Stimulated activated CD8-positive, alpha-beta memory T cell treated with anti-CD3 and anti-CD28 coated beads, Interleukin-4, amount 100 ng/mL, for 1 hour (primary cell): ENCODE measurements around the gene LRRFIP2.
"Not testable (repeated sequence)": the region's sequence is repeated elsewhere in the genome, so short reads cannot be mapped to it uniquely, and the experiment has no call there.

ENCODE experiments used
- DNase-seq, 2 donors: peaks; one replicate each; pipeline ENCODE4 v3.0.0-alpha.2; 2020; ENCODE audit warnings: low read depth in 2 of 2, low spot score in 1 of 2

The LRRFIP2 gene

DNA sequence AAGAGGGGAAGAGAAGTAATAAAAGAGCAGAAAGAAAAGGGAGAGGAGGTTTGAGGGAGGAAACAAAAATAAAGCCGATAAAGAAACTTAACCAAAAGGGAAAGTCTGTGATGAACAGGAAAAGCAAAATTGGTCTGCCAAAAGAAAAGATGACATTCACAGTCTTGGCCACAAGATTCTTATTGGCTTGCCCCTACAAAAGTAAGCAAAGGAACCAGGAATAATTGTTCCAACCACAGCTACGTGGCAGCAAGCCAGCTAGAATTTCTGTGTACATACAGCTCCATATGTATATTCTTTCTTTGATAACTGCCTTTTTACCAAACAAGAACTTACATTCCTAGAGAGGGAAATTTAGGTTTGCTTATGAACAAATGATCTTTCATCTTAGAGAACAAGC, 101.5 kb downstream of the LRRFIP2 start:
- no peak for DNase-seq

DNA sequence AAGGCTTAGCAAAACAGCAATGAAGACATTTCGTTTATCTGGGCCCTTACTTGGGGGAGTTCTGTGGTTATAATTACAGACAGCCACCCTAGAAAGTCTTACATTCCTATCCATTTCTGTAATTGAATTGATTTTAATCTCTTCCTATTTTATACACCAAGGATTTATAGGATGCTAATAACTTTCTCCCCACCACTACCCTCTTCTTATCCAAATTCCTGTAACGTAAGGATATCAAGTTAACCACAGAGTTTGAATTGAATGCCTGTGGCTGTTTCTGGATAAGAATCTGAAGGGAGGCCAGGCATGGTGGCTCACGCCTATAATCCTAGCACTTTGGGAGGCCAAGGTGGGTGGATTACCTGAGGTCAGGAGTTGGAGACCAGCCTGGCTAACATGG, 102.5 kb downstream of the LRRFIP2 start:
- no peak for DNase-seq

DNA sequence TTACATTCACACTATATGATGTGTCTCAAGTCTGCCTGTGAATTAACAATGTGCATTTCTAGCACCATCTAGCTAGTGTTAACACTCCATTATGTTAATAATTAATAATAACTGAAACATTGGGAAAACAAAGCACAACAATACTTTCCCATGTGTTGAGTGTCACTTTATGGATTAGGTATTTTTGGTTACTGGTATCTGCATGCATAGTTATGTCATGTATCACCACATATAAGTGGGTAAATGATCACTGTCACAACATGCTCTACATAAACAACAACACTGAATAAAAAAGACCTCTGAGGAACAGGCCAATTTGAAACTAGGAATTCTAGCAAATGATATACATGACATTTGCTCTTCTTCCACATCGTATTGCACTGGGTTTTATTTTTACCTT, 106.4 kb downstream of the LRRFIP2 start:
- no peak for DNase-seq

DNA sequence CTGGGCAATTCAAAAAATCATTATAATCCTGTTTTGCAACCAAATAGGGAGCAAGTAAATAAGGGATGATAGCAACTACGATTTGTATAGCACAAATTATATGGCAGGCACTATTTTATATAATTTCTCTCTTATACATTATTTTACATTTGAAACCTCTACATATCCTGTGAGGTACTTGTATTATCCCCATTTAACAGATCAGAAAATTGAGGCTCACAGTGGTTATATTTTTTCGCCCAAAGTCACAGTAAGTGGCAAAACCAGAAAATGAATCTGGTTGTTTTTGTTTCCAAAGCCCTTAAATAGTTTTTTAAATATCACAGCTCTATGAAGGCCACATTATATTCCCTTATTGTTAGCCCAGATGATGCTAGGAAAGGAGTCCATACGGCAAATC, 106.8 kb downstream of the LRRFIP2 start:
- no peak for DNase-seq

DNA sequence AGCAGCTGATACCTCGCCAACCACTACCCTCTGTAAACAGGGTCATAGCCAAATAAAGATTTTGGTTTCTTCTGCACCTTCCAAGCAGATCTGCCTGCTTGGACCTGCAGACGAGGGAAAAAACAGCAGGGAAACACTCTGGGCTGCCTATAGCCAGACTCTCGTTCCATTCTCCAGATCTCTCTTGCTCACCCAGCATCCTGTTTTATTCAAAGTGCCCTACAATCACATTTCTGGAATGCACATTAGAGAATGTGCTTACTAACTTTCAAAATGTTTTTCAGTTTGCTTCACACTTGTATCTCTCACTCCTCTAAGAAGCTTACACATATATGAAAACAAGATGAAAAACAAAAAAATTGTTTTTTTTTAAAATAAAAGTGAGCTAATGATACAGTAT, 109.6 kb downstream of the LRRFIP2 start:
- no peak for DNase-seq

DNA sequence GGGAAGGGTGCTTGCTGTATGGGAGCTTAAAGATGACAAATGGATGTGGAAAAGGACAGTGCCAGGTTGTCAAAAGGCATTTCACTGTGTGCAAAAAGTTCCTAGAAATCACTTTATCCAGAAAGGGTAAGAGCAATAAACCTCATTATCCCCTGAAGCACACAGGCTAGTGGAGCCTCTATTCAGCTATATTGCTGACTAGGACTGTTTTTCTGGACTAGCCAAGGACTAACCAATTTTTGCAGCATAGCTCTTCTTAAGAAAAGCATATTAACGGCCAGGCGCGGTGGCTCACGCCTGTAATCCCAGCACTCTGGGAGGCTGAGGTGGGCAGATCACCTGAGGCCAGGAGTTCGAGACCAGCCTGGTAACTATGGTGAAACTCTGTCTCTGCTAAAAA, 116.3 kb downstream of the LRRFIP2 start:
- DNase-seq = no peak

DNA sequence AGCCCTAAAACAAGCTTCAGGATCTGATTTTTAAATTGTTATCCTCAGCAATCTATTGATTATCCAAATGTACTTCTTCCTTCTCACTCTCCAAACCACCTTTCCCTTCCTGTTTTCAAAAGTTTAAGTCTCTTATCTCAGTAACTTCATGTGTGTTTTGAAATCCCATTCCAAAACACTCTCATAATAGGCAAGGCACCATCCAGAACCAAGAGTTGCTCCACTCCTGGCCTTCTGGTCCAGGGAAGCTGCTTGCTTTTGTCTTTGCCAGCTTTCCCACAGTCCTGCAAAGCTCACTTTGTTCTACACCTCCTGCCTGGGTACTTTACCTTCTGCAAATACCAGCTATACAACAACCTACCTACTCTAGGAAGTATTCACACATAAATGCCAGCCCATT, 117.6 kb downstream of the LRRFIP2 start:
- DNase-seq = no peak

DNA sequence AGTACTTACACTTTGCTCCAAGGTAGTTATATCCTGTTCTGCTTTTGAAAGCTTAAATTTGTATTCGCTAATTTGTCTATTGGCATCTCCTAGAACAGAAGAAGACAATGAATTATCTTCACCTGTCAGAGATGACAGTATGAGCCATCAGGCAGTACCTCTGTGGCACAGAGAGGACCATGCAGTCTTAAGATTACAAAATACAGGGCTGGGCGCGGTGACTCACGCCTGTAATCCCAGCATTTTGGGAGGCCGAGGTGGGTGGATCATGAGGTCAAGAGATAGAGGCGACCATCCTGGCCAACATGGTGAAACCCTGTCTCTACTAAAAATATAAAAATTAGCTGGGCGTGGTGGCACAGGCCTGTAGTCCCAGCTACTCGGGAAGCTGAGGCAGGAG, 119.3 kb downstream of the LRRFIP2 start:
- DNase-seq = not testable (repeated sequence)

DNA sequence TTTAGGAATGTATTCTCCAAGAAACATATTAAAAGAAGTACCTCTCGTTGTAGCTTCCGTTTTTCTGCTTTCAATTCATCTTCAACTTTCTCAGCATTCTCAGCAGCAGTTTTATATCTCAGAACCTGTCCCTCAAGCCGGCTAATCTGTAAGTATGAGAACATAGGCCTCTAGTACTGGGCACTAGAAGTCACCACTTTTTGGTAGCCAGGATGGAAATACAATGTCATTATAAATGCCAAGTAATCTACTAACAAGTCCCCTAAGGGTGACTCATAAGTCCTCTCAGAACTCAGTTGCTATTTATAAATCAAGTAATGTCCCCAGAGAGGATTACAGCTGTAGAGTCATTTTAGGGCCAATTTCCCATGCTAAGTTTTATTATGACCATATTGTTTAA, 120.0 kb downstream of the LRRFIP2 start:
- DNase-seq = no peak

DNA sequence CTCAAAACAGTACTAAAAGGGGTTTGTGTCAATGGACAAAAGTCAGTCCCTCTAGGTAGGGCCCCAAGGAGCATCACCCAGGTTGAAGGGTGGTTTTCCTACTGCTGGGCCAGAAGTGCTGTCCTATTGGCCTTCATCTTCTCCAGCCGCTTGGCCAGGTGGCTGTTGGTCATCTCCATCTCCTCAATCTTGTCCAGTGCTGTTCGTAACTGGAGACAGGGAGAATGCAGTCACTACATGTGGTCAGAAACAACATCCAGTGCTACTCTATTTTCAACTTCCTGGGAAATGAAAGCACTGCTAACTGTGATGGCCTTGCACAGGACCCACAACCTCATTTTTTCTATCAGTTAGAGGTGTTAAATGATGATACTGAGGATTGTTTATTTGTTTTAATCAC, 120.6 kb downstream of the LRRFIP2 start:
- DNase-seq = no peak

DNA sequence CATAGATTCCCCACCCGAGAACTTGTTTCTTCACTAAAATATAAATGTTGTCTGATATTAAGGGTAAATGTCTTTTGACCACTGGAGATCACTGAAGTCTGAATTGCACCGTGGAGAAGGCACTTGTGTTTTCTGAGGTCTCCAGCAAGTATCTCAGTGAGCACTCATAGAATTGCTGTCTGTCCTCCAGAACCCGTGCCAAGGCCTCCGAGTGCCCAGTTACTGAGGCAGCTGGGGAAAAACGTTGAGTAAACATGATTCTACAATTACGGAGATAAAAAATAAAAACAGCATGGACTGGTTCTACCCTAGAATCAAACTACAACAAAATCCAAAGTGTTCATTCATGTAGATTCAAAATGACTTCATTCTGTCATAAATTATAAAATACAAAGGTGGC, 121.0 kb downstream of the LRRFIP2 start:
- DNase-seq = no peak

DNA sequence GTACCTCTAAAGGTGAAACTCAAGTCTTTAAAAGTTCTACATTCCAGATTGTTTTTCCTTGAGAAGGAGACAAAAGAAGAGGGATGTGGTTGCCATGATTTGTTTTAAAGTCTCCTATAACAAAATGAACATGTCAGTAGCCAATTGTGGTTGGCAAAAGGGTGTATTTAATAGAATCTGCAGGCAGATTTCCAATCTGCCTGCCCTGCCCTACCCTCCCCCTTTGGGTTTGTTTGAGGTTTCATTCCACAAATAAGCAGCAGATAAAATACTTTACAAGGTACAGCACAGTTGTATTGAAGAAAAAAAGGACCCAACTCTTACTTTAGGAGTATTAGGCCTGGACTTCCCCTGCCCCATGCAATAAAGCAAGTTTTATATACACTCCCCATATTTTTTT, 121.5 kb downstream of the LRRFIP2 start:
- no peak for DNase-seq

DNA sequence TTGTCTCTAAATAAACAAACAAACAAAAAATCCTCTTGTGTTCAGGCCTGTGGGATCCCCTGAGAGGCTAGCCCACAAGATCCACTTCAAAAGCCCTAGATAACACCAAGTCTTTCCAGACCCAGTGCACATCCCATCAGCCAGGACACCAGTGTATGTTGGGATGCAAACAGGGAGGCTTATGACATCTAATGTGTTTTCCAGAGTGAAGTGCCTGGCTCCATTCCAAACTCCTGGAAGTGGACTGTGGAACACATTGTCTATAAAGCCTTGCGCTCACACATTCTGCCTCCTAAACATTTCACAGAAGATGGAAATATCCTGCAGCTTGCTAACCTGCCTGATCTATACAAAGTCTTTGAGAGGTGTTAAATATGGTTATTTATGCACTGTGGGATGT, 124.1 kb downstream of the LRRFIP2 start:
- no peak for DNase-seq

DNA sequence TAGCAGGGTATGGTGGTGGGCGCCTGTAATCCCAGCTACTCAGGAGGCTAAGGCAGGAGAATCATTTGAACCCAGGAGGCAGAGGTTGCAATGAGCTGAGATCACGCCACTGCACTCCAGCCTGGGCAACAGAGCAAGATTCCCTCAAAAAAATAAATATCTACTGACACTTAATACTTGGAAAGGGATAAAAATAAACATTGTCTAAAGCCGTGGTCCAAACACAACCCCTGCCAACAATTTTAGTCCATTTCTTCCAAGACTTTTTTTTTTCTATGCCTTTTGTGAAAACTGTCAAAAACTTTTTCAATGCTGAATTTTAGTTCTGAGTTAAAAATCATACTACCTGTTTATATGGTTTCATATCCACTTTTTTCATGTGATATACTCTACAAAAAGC, 131.7 kb downstream of the LRRFIP2 start:
- DNase-seq = not testable (repeated sequence)

DNA sequence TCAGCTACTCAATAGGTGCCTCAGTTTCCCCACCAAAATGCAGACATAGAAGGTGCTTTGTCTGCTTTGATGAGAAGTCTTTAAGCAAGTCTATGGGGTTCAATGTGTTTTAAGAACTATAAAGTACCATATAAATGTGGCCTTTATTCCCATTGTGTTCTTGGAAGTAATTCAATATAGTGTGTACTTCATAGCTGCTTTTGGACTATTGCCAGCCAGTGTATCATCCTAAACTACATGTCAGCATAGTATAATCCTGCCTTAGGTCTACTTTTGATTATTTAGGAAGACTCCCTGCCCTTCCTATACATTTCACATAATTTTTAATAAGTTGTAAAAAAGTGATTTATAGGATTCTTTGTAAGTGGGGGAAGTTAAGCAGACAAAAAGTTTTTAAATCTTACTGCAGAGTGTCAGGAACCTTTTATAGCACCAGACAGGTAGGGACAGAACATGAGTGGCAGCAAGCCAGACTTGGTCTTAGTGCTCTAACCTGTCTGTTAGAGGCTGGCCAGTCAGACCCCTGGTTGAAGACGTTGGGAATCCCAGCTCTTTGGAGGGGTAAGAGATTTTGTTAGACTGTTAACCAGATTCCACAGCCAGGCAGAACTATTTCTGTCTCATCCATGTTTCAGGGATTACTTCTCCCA, 132.7 kb downstream of the LRRFIP2 start:
- no peak for DNase-seq

DNA sequence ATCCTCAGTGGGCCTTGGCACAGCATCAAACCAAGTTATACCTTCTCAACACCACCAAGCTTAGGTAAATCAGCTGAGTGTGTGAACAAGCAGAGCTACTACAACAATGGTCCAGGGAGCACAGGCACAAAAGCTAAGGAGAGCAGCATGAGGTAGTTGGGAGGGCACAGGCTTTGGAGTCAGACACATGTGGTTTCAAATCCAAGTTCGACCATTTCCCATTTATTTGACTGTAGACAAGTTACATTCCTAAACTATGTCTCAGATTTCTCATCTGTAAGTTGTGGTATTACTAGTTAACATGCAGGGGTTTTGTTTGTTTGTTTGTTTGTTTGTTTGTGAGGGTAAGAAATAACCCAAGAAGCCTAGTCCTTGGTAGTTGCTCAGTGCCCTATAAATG, 134.2 kb downstream of the LRRFIP2 start:
- DNase-seq = no peak

DNA sequence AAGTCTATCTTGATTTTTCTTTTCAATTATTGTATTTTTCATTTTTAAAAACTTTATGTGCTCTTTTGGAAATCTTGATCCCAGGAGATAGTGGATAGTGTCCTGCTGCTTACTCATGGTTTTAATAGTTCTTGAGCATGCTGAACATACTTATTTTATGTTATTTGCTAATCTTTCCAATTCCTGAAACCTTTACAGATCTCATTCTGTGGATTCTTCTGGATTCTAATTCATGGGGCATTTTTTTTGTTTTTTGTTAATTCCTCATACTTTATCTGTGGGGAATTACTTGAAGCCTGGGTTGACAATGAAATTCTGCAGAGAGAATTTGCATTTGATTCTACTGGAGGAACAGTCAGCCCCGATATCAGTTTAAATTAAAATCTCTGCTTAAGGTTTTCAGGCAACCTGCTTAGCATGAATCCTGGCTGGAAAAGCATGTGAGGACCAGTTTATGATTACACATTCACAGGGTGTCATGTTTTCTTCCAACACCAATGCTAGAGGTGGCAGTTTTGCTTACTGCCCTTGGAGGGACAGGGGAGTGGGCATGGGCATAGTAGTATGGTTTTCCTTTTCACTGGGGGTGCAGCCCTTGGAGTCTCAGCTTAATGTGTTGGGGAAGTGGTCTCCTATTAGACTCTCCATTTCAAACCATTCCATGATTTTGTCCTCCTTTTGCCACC, 135.1 kb downstream of the LRRFIP2 start:
- no peak for DNase-seq

DNA sequence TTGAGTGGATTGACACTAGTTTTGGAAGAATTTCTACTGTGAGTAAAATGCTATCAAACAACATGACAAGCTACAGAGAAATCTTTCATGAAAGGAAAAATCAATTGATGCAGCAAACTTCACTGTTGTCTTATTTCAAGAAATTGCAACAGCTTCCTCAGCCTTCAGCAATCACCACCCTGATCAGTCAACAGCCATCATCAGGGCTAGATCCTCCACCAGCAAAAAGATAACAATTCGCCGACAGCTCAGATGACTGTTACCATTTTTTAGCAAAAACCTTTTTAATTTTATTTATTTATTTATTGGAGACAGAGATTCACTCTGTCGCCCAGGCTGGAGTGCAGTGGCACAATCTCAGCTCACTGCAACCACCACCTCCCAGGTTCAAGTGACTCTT, 137.0 kb downstream of the LRRFIP2 start:
- no peak for DNase-seq

DNA sequence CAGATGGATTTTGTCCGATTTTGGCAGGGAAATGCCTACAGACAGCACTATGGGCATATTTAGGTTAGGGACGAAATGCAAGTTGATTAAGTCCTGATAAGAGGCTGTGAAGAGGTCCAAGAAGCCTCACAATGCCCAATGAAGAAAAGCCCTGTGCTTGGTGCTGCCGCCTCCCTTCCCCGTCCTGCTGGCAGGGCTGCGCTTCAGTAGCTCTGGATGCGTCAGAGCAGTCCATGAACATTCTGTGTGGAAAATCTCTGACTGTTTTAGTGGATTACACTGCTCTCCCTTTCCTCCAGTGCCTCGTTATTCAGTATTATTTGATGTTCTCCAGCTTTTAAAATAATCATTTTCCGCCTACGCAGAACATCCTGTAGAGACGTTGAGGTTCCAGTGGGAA, 141.4 kb downstream of the LRRFIP2 start:
- DNase-seq = no peak

DNA sequence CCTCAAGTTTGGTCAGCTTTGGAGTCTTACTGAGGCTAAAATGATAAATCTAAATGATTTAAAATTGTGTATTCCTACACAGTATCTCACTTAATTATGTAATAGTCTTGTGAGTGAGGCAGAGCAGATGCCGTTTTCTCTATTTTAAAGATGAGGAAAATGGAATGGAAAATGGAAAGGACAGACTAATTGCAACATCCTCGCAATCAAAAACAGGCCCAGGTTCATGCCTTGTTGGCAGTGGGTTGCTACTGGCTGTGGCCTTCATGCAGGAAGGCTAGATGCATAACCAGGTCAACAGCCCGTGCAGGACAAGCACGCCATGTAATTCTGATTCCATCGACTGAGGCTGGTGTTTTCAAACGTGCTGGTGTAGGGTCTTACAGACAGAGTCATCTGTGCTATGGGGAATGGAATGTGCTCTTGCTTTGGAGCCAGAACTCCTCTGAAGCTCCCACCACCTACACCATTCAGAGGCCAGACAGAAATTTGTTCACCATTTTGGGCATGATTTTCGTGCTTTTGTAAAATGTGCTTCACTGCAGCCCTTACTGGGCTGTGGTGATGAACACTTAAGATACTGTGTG, 143.2 kb downstream of the LRRFIP2 start:
- no peak for DNase-seq

DNA sequence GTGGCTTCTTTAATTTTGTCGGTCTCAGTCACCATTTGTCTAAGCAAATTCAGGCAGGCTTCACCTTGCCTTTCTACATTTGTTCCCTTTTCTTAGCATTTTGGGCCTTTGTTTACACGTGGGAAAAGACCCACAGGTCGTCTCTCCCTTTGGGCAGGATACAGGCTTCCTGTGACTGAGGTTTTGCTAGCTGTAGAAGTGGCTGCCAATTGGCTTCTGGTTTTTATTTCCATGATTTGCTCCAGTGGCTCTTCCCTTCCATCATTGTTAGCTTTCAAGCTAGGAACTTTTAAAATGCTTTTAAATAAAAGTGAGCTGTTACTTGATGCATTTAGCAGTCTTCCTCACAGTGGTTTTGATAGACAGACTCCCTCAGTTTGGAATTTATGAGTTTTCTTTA, 143.8 kb downstream of the LRRFIP2 start:
- DNase-seq = no peak

DNA sequence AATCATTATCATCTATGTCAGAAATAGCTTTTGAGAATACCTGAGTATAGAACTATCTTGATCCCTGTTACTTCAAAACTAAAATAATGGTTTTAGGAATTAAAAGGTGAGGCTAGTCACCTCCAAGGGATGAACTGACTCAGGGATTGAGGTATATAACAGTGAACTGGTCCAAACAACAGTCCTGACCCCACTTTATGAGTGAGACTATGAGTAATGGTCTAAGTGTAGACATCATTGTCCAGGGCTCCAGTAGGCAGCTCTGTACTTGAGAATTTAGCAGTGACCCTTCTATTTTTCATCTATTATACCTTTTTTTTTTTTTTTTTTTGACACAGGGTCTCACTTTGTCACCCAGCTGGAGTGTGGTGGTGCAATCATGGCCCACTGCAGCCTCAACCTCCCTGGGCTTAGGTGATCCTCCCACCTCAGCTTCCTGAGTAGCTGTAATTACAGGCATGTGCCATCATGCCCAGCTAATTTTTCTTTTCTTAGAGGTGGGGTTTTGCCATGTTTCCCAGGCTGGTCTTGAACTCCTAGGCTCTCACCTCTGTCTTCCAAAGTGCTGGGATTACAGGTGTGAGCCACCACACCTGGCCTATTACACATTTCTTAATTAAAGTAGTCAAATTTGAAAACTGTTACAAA, 144.7 kb downstream of the LRRFIP2 start:
- DNase-seq = no peak
